ENCODE measurements around the gene EIF5. TPM values are rescaled to one million over a fixed set of nuclear protein-coding genes. Genes with fewer than 3 reads are reported as not detected.

Gene EIF5
- polyA plus RNA-seq, 3 donors, result 162 to 191 (median 163) TPM

DNA sequence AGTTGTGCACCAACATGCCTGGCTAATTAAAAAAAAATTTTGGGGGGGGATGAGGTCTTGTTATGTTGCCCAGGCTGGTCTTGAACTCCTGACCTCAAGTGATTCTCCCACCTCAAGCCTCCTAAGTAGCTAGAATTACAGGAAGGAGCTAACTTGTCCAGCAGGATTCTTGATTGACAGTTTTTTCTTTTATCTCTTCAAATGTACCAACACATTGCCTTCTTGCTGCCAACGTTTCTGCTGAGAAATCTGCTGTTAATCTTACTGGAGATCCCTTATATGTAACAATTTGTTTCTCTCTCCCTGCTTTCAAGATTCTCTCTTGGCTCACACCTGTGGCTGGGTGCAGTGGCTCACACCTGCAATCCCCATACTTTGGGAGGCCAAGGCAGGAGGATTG is 28.7 kb downstream of the EIF5 start:
- Mint-ChIP-seq H3K9me3 (peaks cover 8 to 21% (median 17%) of the 10 kb centered on the region in 7 donors), H3K4me3 (no peak overlapping the region), H3K36me3 (peaks cover 1 to 11% of the 10 kb centered on the region in 2 donors), H3K27ac (peak overlapping the region in 4 of 7 donors; percentile 45 to 94 (median 73)), H3K4me1 (peaks cover 7% of the 10 kb centered on the region), H3K27me3 (ENCODE audit: low read depth in 3 of 3) (peaks cover 0 to 7% (median 0%) of the 10 kb centered on the region in 3 donors)
- no peak overlapping the region for H3K4me3 ChIP-seq (replicated peaks in 1 of 3; ENCODE audit: low read depth in 2 of 3, low read length in 3 of 3)
- DNase-seq, result no peak
- H3K27me3 ChIP-seq (ENCODE audit: control insufficient read depth in 2 of 2, insufficient read depth in 2 of 2, low read length in 2 of 2), result no peaks in the 10 kb centered on the region
- no peak overlapping the region for H3K27ac ChIP-seq (ENCODE audit: low read depth in 1 of 2, low read length in 2 of 2)
- no peak overlapping the region for H3K9ac ChIP-seq (ENCODE audit: insufficient read depth, low read length, poor library complexity, severe bottlenecking)
- H3K79me2 ChIP-seq (ENCODE audit: insufficient read depth, low read length), result no peaks in the 10 kb centered on the region
- peaks cover 0 to 11% of the 10 kb centered on the region in 2 donors for H3K9me3 ChIP-seq (replicated peaks in 1 of 2; ENCODE audit: control insufficient read depth in 1 of 2, insufficient read depth in 1 of 2, low read length in 2 of 2)
- no peak overlapping the region for H2AFZ ChIP-seq (ENCODE audit: insufficient read depth, low read depth, low read length, poor library complexity, severe bottlenecking)
- no peak overlapping the region for H3K4me2 ChIP-seq (replicated peaks; ENCODE audit: extremely low read depth, low read length, poor library complexity, severe bottlenecking)
- intact Hi-C loops (cut with micrococcal nuclease), result no loop called here
- H3K36me3 ChIP-seq (replicated peaks in 1 of 2; ENCODE audit: control insufficient read depth in 1 of 2, insufficient read depth in 2 of 2, low read length in 2 of 2), result no peaks in the 10 kb centered on the region
- peaks cover 4 to 16% of the 10 kb centered on the region in 2 donors for H3K4me1 ChIP-seq (ENCODE audit: control insufficient read depth in 1 of 2, insufficient read depth in 2 of 2, low read length in 2 of 2)
- H4K20me1 ChIP-seq (ENCODE audit: insufficient read depth, low read length), result no peaks in the 10 kb centered on the region
- TF ChIP-seq, protein P1, sequence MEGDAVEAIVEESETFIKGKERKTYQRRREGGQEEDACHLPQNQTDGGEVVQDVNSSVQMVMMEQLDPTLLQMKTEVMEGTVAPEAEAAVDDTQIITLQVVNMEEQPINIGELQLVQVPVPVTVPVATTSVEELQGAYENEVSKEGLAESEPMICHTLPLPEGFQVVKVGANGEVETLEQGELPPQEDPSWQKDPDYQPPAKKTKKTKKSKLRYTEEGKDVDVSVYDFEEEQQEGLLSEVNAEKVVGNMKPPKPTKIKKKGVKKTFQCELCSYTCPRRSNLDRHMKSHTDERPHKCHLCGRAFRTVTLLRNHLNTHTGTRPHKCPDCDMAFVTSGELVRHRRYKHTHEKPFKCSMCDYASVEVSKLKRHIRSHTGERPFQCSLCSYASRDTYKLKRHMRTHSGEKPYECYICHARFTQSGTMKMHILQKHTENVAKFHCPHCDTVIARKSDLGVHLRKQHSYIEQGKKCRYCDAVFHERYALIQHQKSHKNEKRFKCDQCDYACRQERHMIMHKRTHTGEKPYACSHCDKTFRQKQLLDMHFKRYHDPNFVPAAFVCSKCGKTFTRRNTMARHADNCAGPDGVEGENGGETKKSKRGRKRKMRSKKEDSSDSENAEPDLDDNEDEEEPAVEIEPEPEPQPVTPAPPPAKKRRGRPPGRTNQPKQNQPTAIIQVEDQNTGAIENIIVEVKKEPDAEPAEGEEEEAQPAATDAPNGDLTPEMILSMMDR (IDR thresholded peaks at IDR 0.05), result no peak
- WGBS (ENCODE audit: insufficient coverage), result no CpG with 5 or more reads among the region's 1 CpG

DNA sequence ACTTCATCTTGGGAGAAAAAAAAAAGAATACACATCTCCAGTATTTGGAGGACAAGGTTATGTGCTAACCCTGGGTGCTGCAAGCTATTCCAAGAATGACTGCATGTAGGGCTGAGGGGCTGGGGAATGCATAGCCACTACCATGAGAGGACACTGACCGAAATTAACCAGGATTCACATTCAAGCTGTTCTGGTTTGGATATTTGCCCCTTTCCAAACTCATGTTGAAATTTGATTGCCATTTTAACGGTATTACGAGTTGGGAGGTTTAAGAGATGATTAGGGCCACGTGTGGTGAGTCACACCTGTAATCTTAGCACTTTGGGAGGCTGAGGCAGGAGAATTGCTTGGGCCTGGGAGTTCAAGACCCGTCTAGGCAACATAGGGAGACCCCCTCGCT is 32.7 kb downstream of the EIF5 start:
- no peaks in the 10 kb centered on the region for H3K27me3 ChIP-seq (ENCODE audit: control insufficient read depth in 2 of 2, insufficient read depth in 2 of 2, low read length in 2 of 2)
- H3K27ac ChIP-seq (ENCODE audit: low read depth in 1 of 2, low read length in 2 of 2), result no peak overlapping the region
- H3K27me3 Mint-ChIP-seq (ENCODE audit: low read depth in 3 of 3), result no peaks in the 10 kb centered on the region
- no peaks in the 10 kb centered on the region for H4K20me1 ChIP-seq (ENCODE audit: insufficient read depth, low read length)
- intact Hi-C loops (cut with micrococcal nuclease), result no loop called here
- peaks cover 8 to 21% (median 17%) of the 10 kb centered on the region in 7 donors for H3K9me3 Mint-ChIP-seq
- no peak overlapping the region for H3K9ac ChIP-seq (ENCODE audit: insufficient read depth, low read length, poor library complexity, severe bottlenecking)
- DNase-seq, result no peak
- H2AFZ ChIP-seq (ENCODE audit: insufficient read depth, low read depth, low read length, poor library complexity, severe bottlenecking), result no peak overlapping the region
- peaks cover 0 to 11% of the 10 kb centered on the region in 2 donors for H3K9me3 ChIP-seq (replicated peaks in 1 of 2; ENCODE audit: control insufficient read depth in 1 of 2, insufficient read depth in 1 of 2, low read length in 2 of 2)
- no peak overlapping the region for H3K27ac Mint-ChIP-seq
- H3K4me3 Mint-ChIP-seq, result no peak overlapping the region
- no peaks in the 10 kb centered on the region for H3K79me2 ChIP-seq (ENCODE audit: insufficient read depth, low read length)
- H3K4me1 ChIP-seq (ENCODE audit: control insufficient read depth in 1 of 2, insufficient read depth in 2 of 2, low read length in 2 of 2), result peaks cover 3 to 9% of the 10 kb centered on the region in 2 donors
- TF ChIP-seq, protein P1 (IDR thresholded peaks at IDR 0.05), result no peak
- WGBS (ENCODE audit: insufficient coverage), result 100% methylated on average over 1 of the region's 6 CpGs
- peaks cover 5% of the 10 kb centered on the region for H3K4me1 Mint-ChIP-seq
- no peaks in the 10 kb centered on the region for H3K36me3 ChIP-seq (replicated peaks in 1 of 2; ENCODE audit: control insufficient read depth in 1 of 2, insufficient read depth in 2 of 2, low read length in 2 of 2)
- H3K4me2 ChIP-seq (replicated peaks; ENCODE audit: extremely low read depth, low read length, poor library complexity, severe bottlenecking), result no peak overlapping the region
- peaks cover 1 to 11% of the 10 kb centered on the region in 2 donors for H3K36me3 Mint-ChIP-seq
- H3K4me3 ChIP-seq (replicated peaks in 1 of 3; ENCODE audit: low read depth in 2 of 3, low read length in 3 of 3), result no peak overlapping the region

All from CD14-positive monocyte (primary cell).